SH-SY5Y (cell line): Measurements from ENCODE around the gene AREL1.

ENCODE experiments used
- GATA2 ChIP-seq: IDR thresholded peaks from 2 replicates; pipeline ENCODE4 v1.6.1; 2011; ENCODE audit warnings: mild to moderate bottlenecking, low read depth, low read length
- GATA3 ChIP-seq: IDR thresholded peaks from 2 replicates; pipeline ENCODE4 v1.6.1; 2011; ENCODE audit warnings: low read depth, mild to moderate bottlenecking, low read length, moderate library complexity

DNA sequence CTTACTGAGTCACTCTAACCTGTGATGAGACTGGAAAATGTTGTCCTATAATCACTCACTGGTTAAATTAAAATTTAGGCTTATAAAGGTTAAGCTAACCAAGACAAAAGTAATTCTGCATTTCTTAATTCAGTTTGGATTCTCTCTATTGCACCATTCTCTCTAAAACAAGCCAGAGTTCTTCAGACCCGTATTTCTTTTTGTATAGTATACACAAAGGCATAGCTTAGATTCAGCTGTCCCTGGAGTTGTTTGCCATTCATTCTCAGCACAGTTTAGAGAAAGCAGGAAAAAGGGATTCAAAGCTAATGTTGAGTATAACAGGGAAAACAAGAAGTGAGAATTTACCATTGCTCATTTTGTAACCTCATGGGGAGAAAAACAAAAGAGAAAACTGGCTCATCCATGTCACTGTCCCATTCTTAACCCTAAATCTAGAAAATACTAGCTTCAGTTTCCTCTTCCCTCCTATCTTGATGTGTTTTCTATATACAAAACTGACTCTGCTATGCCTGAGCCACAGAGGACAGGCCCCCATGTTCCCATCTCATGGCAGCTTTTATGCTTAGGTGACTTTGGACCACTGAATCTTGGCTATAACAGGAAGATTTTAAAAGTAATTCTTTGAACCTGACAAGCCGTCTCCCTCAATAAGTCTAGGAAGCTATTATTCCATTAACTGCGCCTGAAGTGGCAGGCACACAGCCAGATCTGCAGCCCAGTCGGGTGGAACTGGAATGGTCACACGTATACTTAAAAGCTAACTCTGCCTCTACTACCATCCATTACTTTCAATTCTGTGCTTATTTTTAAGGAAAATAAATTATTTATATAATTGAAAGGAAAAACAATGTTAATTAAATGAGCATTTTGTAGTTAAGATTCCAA, 7.0 kb downstream of the AREL1 start:
- TF ChIP-seq GATA2 (no peak), GATA3 (no peak)
